ENCODE data around the gene BAK1.

BAK1 gene

GRCh38 chr6:33549896-33550295 lies 30.2 kb downstream of the BAK1 start:
- H3K27me3 ChIP-seq (ENCODE audit: insufficient read depth, low read length): no peaks in the 10 kb centered on the region
- H3K4me1 ChIP-seq (ENCODE audit: insufficient read depth, low read length, severe bottlenecking): no peaks in the 10 kb centered on the region
- no peaks in the 10 kb centered on the region for H3K9me3 ChIP-seq (ENCODE audit: low read length)
- no peak overlapping the region for H3K4me3 ChIP-seq (ENCODE audit: low read depth, low read length, poor library complexity, severe bottlenecking)
- no peak overlapping the region for H3K9ac ChIP-seq (ENCODE audit: low read length)
- H3K79me2 ChIP-seq (ENCODE audit: insufficient read depth, low read length): no peaks in the 10 kb centered on the region
- no peak overlapping the region for H3K27ac ChIP-seq (ENCODE audit: low read depth, low read length, poor library complexity, severe bottlenecking)
- H3K36me3 ChIP-seq (ENCODE audit: insufficient read depth, low read length): no peaks in the 10 kb centered on the region
- H3F3A ChIP-seq (ENCODE audit: insufficient read depth, low read length): no peaks in the 10 kb centered on the region
- no peak for TF ChIP-seq CTCF (IDR thresholded peaks at IDR 0.05; ENCODE audit: low read length)
- no peak for TF ChIP-seq EZH2 (IDR thresholded peaks at IDR 0.05; ENCODE audit: borderline replicate concordance, low read length)
- no peaks in the 10 kb centered on the region for H4K20me1 ChIP-seq (ENCODE audit: insufficient read depth, low read length)
- no peak overlapping the region for H2AFZ ChIP-seq (ENCODE audit: low read length)
- no peak overlapping the region for H3K4me2 ChIP-seq (ENCODE audit: low read length)
- H3K9me2 ChIP-seq (ENCODE audit: low read depth, low read length): no peaks in the 10 kb centered on the region

- no peaks in the 10 kb centered on the region for H4K20me1 ChIP-seq (ENCODE audit: insufficient read depth, low read length)
- no peak overlapping the region for H3K27ac ChIP-seq (ENCODE audit: low read depth, low read length, poor library complexity, severe bottlenecking)
- no peaks in the 10 kb centered on the region for H3F3A ChIP-seq (ENCODE audit: insufficient read depth, low read length)
- no peak for TF ChIP-seq CTCF (IDR thresholded peaks at IDR 0.05; ENCODE audit: low read length)
- no peak for TF ChIP-seq EZH2 (IDR thresholded peaks at IDR 0.05; ENCODE audit: borderline replicate concordance, low read length)
- no peak overlapping the region for H3K4me2 ChIP-seq (ENCODE audit: low read length)
- no peaks in the 10 kb centered on the region for H3K4me1 ChIP-seq (ENCODE audit: insufficient read depth, low read length, severe bottlenecking)
- no peak overlapping the region for H3K4me3 ChIP-seq (ENCODE audit: low read depth, low read length, poor library complexity, severe bottlenecking)
- no peak overlapping the region for H3K9ac ChIP-seq (ENCODE audit: low read length)
- no peaks in the 10 kb centered on the region for H3K9me2 ChIP-seq (ENCODE audit: low read depth, low read length)
- H3K27me3 ChIP-seq (ENCODE audit: insufficient read depth, low read length): no peaks in the 10 kb centered on the region
- no peak overlapping the region for H2AFZ ChIP-seq (ENCODE audit: low read length)
- no peaks in the 10 kb centered on the region for H3K9me3 ChIP-seq (ENCODE audit: low read length)
- H3K36me3 ChIP-seq (ENCODE audit: insufficient read depth, low read length): no peaks in the 10 kb centered on the region
- H3K79me2 ChIP-seq (ENCODE audit: insufficient read depth, low read length): no peaks in the 10 kb centered on the region
These were observed 30.9 kb downstream of the BAK1 start for GRCh38 chr6:33549196-33549595.

GRCh38 chr6:33547499-33547898 lies 32.6 kb downstream of the BAK1 start:
- Histone ChIP-seq H3K27ac (ENCODE audit: low read depth, low read length, poor library complexity, severe bottlenecking) (no peak overlapping the region), H3K4me2 (ENCODE audit: low read length) (no peak overlapping the region), H3F3A (ENCODE audit: insufficient read depth, low read length) (no peaks in the 10 kb centered on the region), H3K4me3 (ENCODE audit: low read depth, low read length, poor library complexity, severe bottlenecking) (no peak overlapping the region), H3K79me2 (ENCODE audit: insufficient read depth, low read length) (no peaks in the 10 kb centered on the region), H4K20me1 (ENCODE audit: insufficient read depth, low read length) (no peaks in the 10 kb centered on the region), H3K4me1 (ENCODE audit: insufficient read depth, low read length, severe bottlenecking) (no peaks in the 10 kb centered on the region), H3K9me2 (ENCODE audit: low read depth, low read length) (no peaks in the 10 kb centered on the region), H3K9me3 (ENCODE audit: low read length) (no peaks in the 10 kb centered on the region), H2AFZ (ENCODE audit: low read length) (no peak overlapping the region), H3K9ac (ENCODE audit: low read length) (no peak overlapping the region), H3K27me3 (ENCODE audit: insufficient read depth, low read length) (no peaks in the 10 kb centered on the region), H3K36me3 (ENCODE audit: insufficient read depth, low read length) (no peaks in the 10 kb centered on the region)
- TF ChIP-seq EZH2 (IDR thresholded peaks at IDR 0.05; ENCODE audit: borderline replicate concordance, low read length): no peak
- TF ChIP-seq CTCF (IDR thresholded peaks at IDR 0.05; ENCODE audit: low read length): no peak

Data from OCI-LY1 (cell line).